ENCODE data around the gene LDLRAD1.

The LDLRAD1 gene

DNA sequence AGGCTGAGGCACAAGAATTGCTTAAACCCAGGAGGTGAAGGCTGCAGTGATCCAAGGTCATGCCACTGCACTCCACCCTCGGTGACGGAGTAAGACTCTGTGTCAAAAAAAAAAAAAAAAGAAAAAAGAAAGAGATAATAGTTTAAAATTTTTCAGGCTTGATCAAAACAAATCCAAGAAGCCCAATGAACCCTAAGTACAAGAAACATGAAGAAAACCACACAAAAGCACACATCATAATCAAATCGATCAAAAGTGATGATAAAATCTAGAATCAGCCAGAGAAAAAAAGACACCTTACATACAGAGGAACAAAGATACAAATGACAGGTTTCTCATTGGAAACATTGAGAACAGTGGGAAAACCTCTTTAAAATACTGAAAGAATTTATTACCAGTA is 31.5 kb downstream of the LDLRAD1 start:
- TF ChIP-seq, protein P1, sequence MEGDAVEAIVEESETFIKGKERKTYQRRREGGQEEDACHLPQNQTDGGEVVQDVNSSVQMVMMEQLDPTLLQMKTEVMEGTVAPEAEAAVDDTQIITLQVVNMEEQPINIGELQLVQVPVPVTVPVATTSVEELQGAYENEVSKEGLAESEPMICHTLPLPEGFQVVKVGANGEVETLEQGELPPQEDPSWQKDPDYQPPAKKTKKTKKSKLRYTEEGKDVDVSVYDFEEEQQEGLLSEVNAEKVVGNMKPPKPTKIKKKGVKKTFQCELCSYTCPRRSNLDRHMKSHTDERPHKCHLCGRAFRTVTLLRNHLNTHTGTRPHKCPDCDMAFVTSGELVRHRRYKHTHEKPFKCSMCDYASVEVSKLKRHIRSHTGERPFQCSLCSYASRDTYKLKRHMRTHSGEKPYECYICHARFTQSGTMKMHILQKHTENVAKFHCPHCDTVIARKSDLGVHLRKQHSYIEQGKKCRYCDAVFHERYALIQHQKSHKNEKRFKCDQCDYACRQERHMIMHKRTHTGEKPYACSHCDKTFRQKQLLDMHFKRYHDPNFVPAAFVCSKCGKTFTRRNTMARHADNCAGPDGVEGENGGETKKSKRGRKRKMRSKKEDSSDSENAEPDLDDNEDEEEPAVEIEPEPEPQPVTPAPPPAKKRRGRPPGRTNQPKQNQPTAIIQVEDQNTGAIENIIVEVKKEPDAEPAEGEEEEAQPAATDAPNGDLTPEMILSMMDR (IDR thresholded peaks at IDR 0.05; ENCODE audit: extremely low read depth, missing control alignments) = no peak

DNA sequence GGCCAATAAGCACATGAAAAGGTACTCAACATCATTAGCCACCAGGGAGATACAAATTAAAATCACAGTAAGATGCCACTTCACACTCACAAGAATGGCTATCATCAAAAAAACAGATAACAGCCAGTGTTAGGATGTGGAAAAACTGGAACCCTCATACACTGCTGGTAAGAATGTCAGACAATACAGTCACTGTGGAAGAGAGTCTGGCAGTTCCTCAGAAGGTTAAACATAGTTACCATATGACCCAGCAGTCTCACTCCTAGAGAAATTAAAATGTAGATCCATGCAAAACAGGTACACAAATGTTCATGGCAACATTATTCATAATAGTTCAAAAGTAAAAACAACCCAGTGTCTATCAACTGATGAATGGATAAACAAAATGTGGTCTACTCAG is 33.3 kb downstream of the LDLRAD1 start:
- TF ChIP-seq, protein P1 (IDR thresholded peaks at IDR 0.05; ENCODE audit: extremely low read depth, missing control alignments) = no peak
- DNase-seq (ENCODE audit: low spot score) = no peak

More for the DNA sequence above, 31.5 kb downstream of the LDLRAD1 start:
- DNase-seq (ENCODE audit: low spot score) = no peak

DNA sequence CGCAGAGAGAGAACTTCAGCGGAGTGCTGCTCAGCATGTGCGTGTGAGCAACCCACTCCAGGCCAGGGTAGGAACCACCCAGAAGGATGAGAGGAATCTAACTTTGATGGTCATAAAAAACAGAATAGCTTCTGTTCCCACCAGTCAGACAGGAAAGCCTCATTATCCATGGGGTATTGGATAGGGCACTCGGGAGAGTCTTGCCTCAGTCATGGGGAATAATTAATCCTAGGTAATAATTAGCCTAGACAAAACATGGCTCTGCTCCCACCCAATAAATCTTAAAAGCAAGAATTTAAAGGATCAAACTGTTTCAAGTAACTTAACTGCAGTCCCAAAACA is 35.3 kb downstream of the LDLRAD1 start:
- TF ChIP-seq, protein P1 (IDR thresholded peaks at IDR 0.05; ENCODE audit: extremely low read depth, missing control alignments) = no peak

DNA sequence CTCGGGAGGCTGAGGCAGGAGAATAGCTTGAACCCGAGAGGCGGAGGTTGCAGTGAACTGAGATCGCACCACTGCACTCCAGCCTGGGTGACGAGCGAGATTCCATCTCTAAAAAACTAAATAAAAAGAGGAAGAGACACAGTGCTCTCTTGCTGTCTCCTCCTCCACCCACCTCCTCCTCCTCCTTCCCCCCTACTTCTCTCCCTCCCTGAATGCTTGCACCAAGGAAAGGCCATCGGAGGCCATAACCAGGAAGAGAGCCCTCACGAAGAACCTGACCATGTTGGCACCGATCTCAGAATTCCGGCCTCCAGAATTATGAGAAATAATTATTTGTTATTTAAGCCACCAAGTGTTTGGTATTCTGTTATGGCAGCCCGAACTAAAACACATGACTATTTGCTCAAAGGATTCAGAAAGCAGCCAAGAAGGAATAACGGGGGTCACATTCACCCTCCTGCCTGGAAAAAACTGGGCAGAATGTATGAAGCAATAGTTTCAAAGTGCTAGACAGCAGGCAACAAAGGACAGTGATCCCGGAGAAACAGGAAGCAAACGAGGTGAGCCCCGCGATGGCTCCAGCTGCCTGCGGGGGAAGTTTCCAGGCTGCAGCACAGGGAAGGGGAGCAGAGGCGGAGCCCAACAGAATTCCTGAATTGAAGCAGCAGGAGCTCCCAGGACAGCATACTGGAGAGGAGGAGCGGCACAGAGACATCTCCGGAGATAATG is 35.8 kb downstream of the LDLRAD1 start:
- TF ChIP-seq, protein P1 (IDR thresholded peaks at IDR 0.05; ENCODE audit: extremely low read depth, missing control alignments) = no peak
- no peak for DNase-seq (ENCODE audit: low spot score)

More for the DNA sequence above, 35.3 kb downstream of the LDLRAD1 start:
- no peak for DNase-seq (ENCODE audit: low spot score)

DNA sequence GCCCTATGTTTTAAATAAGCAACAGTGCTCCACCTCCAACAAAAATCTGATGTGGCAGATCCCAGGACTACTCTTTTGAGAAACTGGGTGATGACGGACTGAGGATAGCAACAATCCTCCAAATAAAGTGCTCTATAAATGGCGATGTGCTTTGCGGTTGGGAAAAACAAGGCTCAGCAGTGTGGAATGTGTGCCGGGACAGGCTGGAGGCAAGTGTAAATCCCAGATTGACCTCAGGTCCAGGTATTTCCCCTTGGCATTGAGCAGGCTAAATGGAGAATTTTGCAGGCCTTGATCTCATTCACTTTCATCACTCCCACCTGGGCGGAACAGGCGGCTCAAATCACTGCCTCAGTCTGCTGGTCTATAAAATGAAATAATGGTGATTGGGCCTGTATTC is 36.8 kb downstream of the LDLRAD1 start:
- TF ChIP-seq, protein P1 (IDR thresholded peaks at IDR 0.05; ENCODE audit: extremely low read depth, missing control alignments) = no peak
- DNase-seq (ENCODE audit: low spot score) = no peak

DNA sequence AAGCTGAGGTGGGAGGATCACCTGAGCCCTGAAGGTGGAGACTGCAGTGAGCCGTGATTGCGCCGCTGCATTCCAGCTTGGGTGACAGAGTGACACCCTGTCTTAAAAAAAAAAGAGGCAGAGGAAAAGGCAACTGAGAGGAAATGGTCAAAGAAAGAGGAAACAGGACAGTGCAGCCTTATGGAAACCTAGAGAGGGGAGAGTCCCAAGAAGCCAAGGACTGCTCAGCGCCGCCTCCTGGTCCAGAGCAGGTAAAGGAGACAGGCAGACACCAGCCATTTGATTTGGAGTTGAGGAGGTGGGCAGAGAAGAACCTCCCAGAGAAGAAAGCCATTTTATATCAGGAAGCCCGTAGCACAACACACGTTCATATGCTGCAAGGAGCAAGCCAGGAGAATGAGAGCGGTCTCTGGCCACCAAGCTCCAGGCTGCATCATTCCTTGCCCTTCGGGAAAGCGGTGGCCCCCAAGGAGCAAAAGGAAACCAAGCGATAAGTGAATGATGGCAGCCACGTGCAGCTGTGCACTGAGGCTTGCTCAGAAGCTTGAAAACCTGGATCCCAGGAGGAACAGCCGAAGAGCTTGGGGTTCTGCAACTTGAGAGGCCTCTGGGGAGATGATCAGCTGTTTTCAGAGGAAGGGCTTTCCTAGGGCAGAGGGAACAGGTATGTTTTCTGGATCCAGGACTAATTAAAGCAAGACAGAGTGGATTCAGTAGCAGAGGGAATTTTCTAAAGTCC is 38.1 kb downstream of the LDLRAD1 start:
- TF ChIP-seq, protein P1 (IDR thresholded peaks at IDR 0.05; ENCODE audit: extremely low read depth, missing control alignments) = no peak

DNA sequence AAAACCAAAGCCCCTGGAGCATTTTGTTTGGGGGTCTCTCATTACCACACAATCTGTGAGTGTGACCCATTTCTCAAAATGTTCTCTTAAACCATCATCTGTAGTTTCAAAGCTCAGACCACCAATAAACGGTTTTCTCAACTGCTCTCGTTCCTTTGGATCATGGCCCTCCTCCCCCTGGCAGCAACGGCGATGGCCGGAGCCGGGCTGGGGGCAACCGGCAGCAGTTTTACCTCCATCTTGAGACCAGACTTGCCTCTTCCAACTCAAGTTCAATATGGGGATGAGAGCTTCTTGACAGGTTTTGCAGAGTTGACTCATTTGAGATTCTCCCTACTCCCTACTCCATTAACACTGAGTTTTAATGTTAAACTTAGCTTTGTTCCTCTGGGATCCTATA is 42.1 kb downstream of the LDLRAD1 start:
- DNase-seq (ENCODE audit: low spot score) = no peak
- TF ChIP-seq, protein P1 (IDR thresholded peaks at IDR 0.05; ENCODE audit: extremely low read depth, missing control alignments) = no peak

More for the DNA sequence above, 38.1 kb downstream of the LDLRAD1 start:
- DNase-seq (ENCODE audit: low spot score) = no peak

All from GM20000 (cell line).